ENCODE data around the gene LRP10. TPM values are rescaled to one million over a fixed set of nuclear protein-coding genes. Genes with fewer than 3 reads are reported as not detected.

LRP10 gene
- total RNA-seq, 1 experiment from 2014 or later, result 78.3 TPM

DNA sequence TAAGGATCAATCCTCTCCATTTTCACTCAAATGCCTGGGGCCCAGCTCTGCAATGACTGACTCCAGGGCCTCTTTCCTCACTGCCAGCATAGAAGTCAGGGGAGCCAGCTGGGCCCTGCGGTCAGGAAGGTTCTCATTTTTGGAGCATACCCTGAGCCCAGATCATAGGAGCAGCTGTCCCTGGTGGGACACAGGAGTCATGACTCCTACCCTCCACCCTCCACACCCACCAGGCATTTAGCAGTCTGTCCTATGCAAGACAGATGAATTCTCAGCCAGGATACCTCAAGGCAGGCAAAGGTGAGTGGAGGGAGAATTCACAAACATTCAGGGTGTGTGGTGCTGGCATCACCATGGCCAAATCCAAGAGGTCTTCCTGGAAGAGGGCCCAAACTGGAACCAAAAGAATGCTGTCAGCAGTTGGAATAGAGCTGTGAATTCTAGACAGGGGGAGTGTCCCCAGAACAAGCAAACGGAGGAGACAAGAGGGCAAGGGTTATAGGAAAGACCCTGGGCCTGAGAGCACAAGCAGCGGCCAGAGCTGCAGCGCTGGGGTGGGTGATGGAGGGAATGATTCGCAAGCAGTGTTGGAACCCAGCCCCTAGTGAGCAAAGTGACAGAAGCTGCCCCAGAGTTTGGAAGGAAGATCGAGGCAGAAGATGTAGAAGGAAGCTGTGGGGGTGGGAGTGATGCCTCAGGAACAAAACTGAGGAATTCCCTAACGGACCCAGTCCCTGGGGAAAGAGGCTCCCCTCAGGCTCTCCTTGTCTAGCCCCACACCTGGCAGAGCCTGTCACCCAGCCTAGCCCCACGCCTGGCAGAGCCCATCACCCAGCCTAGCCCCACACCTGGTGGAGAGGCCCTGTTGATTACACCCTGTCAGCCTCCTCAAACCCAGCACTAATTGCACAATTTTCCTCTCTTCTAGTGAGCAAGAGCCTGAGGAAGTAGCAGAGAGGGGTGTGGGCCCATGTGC is 7.0 kb downstream of the LRP10 start:
- CTCF ChIA-PET, result no interaction called here
- BruUV-seq (replicated peaks), result no TSS peak

DNA sequence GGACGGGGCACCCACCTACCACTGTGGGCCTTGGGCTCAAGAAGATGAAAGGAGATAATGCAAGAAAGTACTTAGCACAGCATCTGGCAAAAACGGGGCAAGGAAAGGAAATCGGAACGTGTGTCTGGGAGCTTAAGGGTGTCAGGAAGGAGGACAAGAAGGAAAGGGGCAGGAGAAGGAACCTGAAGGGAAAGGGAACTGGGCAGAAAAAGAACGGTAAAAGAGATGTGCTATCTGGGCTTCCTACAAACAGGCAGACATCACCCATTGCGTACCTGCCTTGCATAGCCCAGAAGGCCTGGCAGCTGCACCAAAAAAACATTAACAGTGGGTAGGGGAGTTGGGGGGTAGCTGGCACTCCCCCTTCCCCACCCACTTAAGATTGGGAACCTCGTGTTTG is 10.5 kb downstream of the LRP10 start:
- ChIA-PET CTCF (no interaction called here), POLR2A (no interaction called here)
- intact Hi-C loops (cut with micrococcal nuclease; ENCODE audit: unreplicated experiment), result no loop called here
- H3K9me3 ChIP-seq (ENCODE audit: control insufficient read depth, insufficient read depth, low read depth, low read length), result no peaks in the 10 kb centered on the region
- no peaks in the 10 kb centered on the region for H3K4me1 ChIP-seq (ENCODE audit: control insufficient read depth, insufficient read depth, low read length)
- TF ChIP-seq, protein P1, sequence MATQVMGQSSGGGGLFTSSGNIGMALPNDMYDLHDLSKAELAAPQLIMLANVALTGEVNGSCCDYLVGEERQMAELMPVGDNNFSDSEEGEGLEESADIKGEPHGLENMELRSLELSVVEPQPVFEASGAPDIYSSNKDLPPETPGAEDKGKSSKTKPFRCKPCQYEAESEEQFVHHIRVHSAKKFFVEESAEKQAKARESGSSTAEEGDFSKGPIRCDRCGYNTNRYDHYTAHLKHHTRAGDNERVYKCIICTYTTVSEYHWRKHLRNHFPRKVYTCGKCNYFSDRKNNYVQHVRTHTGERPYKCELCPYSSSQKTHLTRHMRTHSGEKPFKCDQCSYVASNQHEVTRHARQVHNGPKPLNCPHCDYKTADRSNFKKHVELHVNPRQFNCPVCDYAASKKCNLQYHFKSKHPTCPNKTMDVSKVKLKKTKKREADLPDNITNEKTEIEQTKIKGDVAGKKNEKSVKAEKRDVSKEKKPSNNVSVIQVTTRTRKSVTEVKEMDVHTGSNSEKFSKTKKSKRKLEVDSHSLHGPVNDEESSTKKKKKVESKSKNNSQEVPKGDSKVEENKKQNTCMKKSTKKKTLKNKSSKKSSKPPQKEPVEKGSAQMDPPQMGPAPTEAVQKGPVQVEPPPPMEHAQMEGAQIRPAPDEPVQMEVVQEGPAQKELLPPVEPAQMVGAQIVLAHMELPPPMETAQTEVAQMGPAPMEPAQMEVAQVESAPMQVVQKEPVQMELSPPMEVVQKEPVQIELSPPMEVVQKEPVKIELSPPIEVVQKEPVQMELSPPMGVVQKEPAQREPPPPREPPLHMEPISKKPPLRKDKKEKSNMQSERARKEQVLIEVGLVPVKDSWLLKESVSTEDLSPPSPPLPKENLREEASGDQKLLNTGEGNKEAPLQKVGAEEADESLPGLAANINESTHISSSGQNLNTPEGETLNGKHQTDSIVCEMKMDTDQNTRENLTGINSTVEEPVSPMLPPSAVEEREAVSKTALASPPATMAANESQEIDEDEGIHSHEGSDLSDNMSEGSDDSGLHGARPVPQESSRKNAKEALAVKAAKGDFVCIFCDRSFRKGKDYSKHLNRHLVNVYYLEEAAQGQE (IDR thresholded peaks at IDR 0.05; ENCODE audit: insufficient read depth in 1 of 2, low read depth in 2 of 2, low read length in 1 of 2), result no peak
- no peak for TF ChIP-seq POLR2AphosphoS5 (IDR thresholded peaks at IDR 0.05; ENCODE audit: low read depth, low read length)
- no peak for TF ChIP-seq TCF7L2 (IDR thresholded peaks at IDR 0.05; ENCODE audit: low read depth, low read length)
- TF ChIP-seq, protein P2, sequence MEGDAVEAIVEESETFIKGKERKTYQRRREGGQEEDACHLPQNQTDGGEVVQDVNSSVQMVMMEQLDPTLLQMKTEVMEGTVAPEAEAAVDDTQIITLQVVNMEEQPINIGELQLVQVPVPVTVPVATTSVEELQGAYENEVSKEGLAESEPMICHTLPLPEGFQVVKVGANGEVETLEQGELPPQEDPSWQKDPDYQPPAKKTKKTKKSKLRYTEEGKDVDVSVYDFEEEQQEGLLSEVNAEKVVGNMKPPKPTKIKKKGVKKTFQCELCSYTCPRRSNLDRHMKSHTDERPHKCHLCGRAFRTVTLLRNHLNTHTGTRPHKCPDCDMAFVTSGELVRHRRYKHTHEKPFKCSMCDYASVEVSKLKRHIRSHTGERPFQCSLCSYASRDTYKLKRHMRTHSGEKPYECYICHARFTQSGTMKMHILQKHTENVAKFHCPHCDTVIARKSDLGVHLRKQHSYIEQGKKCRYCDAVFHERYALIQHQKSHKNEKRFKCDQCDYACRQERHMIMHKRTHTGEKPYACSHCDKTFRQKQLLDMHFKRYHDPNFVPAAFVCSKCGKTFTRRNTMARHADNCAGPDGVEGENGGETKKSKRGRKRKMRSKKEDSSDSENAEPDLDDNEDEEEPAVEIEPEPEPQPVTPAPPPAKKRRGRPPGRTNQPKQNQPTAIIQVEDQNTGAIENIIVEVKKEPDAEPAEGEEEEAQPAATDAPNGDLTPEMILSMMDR (IDR thresholded peaks at IDR 0.05), result no peak
- TF ChIP-seq SIN3A (IDR thresholded peaks at IDR 0.05; ENCODE audit: borderline replicate concordance, insufficient read depth, low read depth, low read length), result no peak
- no peak overlapping the region for H3K27ac ChIP-seq (ENCODE audit: low read length)
- in situ Hi-C loops (cut with HindIII; ENCODE audit: low pct_unique_long_range_greater_than_20kb, low sequenced_read_pairs), result no loop called here
- no peak overlapping the region for H3K4me3 ChIP-seq (ENCODE audit: low read depth in 2 of 2, low read length in 2 of 2)
- BruUV-seq (replicated peaks), result no TSS peak
- no peak for ATAC-seq
- H3K27me3 ChIP-seq (ENCODE audit: control insufficient read depth, insufficient read depth, low read length), result no peaks in the 10 kb centered on the region
- DNase-seq (ENCODE audit: low read depth, low spot score), result no peak
- no peaks in the 10 kb centered on the region; the same call in 1 of the 2 replicates for H3K36me3 ChIP-seq (ENCODE audit: control insufficient read depth, insufficient read depth, low read length)

More for the DNA sequence above, 7.0 kb downstream of the LRP10 start:
- Histone ChIP-seq H3K4me1 (ENCODE audit: control insufficient read depth, insufficient read depth, low read length) (no peaks in the 10 kb centered on the region), H3K36me3 (ENCODE audit: control insufficient read depth, insufficient read depth, low read length) (no peaks in the 10 kb centered on the region; the same call in 1 of the 2 replicates), H3K27me3 (ENCODE audit: control insufficient read depth, insufficient read depth, low read length) (no peaks in the 10 kb centered on the region), H3K27ac (ENCODE audit: low read length) (no peak overlapping the region), H3K4me3 (ENCODE audit: low read depth in 2 of 2, low read length in 2 of 2) (no peak overlapping the region), H3K9me3 (ENCODE audit: control insufficient read depth, insufficient read depth, low read depth, low read length) (no peaks in the 10 kb centered on the region)
- POLR2A ChIA-PET, result no interaction called here
- intact Hi-C loops (cut with micrococcal nuclease; ENCODE audit: unreplicated experiment), result no loop called here
- TF ChIP-seq, protein P2 (IDR thresholded peaks at IDR 0.05), result no peak
- TF ChIP-seq, protein P1 (IDR thresholded peaks at IDR 0.05; ENCODE audit: insufficient read depth in 1 of 2, low read depth in 2 of 2, low read length in 1 of 2), result no peak
- no peak for TF ChIP-seq POLR2AphosphoS5 (IDR thresholded peaks at IDR 0.05; ENCODE audit: low read depth, low read length)
- no peak for TF ChIP-seq SIN3A (IDR thresholded peaks at IDR 0.05; ENCODE audit: borderline replicate concordance, insufficient read depth, low read depth, low read length)
- no peak for TF ChIP-seq TCF7L2 (IDR thresholded peaks at IDR 0.05; ENCODE audit: low read depth, low read length)
- in situ Hi-C loops (cut with HindIII; ENCODE audit: low pct_unique_long_range_greater_than_20kb, low sequenced_read_pairs), result no loop called here
- ATAC-seq (no peak), DNase-seq (ENCODE audit: low read depth, low spot score) (no peak)

Measured in Panc1 (cell line).